Islet precursor cell (in vitro differentiated cells): ENCODE data around the gene OBSCN.
"Not testable (repeated sequence)": the region's sequence is repeated elsewhere in the genome, so short reads cannot be mapped to it uniquely, and the experiment has no call there.

ENCODE experiments used
- DNase-seq: peaks from one replicate; pipeline ENCODE4 v3.0.0-alpha.2; 2018

OBSCN gene

DNA sequence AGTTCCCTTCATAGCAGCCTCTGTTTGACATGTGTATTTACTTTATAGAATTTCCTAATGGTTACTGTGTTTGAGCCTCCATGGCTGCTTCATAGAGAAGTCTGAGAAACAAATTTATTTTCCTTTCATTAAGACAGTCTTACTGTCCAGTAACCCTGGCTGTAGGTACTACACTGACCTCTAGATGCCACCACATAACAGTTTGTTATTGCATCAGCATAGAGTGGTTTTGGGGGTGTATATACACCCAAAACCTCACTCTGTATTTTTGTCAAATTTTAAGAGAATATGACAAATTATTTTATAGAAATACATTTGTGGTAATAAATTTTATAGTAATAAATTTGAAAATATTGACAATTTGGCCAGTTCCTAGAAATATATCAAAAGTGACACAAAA lies 57.3 kb downstream of the OBSCN start:
- no peak for DNase-seq

GRCh38 chr1:228267962-228268880 lies 60.4 kb downstream of the OBSCN start:
- DNase-seq = peak; percentile 46

- DNase-seq = no peak
Measured at GRCh38 chr1:228268881-228269265, 61.0 kb downstream of the OBSCN start.

DNA sequence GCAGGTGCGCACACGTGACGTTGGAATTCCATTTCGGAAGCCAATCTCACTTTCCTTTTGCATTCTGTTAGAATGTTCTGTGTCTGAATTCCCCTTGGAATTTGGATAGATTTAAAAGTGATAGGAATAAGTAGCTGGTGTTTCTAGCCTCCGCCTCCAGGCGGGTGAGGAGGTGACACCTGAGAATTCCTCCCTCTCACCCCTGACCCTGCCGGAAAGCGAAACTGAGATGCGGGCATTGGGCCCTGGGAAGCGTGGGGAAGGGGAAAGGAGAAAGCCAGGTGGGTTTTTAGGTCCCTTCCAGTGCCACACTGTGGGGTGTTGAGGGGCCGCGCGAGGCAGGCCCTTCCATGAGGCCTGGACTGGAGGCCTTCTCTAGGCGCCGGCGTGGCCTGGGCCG lies 61.6 kb downstream of the OBSCN start:
- DNase-seq = not testable (repeated sequence)

DNA sequence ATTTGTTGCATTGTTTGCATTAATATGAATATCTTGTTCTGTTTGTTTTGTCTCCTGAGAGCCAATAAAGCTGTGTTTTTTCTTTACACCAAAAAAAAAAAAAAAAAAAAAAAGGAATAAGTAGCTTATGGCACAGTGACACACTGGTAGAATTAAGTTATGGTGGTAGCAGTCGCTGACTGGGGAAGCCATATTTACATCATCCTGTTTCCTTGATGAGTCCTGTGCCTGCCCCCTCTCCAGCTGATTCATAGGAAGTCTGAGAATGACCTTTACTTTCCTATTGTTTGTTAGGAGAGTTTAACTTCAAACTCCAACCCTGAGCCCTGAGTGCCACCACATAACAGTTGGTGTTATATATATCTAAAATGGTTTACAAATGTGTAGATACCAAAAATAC lies 62.2 kb downstream of the OBSCN start:
- no peak for DNase-seq

- DNase-seq = peak; percentile 36
Measured at GRCh38 chr1:228271701-228272251, 63.9 kb downstream of the OBSCN start.

DNA sequence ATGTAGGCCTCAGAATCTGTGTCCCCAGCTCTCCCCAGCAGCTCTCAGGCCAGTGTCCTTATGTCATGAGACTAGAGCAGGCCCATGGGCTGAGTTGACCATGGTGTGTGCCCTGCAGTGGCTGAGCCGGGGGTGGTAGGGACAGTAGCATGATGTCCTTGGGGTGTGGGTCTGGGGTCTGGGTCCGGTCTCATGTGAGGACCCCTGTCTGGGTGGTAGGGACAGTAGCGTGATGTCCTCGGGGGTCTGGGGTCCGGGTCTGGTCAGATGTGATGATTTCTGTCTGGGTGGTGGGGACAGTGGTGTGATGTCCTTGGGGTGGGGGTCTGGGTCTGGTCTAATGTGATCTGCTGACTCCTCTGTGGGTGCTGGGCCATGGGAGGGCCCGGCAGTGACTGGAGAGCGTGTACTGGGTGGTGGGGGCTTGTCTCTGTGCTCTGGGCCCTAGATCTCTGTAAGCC lies 64.5 kb downstream of the OBSCN start:
- DNase-seq = peak; percentile 38

DNA sequence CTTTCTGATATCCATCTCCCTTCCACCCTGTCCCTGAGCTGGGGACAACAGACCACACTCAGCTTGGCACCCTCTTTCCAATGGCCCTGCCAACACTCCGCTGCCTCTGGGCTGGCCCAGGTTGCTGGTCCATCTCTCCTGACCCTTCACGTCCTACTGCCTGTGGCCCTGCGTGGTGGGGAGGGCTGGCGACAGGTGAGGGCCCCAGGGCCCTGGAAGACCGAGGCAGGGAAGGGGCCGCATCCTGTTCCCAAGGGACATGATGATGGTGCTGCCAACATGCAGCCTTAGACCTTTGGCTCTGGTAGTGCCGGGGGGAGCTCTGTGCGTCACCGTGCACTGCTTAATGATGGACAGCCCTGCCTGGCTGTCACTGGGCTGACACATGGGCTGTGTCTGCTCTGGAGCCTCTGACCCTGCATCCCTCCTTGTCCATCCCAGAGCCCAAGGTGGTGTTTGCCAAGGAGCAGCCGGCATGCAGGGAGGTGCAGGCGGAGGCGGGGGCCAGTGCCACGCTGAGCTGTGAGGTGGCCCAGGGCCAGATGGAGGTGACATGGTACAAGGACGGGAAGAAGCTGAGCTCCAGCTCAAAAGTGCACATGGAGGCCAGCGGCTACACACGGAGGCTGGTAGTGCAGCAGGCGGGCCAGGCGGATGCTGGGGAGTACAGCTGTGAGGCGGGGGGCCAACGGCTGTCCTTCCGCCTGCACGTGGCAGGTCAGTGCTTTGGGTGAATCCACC lies 65.2 kb downstream of the OBSCN start:
- DNase-seq = peak; percentile 44

- DNase-seq = peak; percentile 47
Measured at GRCh38 chr1:228273720-228274451, 66.0 kb downstream of the OBSCN start.

- peak; percentile 51 for DNase-seq
Measured at GRCh38 chr1:228274452-228275178, 66.8 kb downstream of the OBSCN start.

- no peak for DNase-seq
Measured at GRCh38 chr1:228275179-228275429, 67.3 kb downstream of the OBSCN start.

DNA sequence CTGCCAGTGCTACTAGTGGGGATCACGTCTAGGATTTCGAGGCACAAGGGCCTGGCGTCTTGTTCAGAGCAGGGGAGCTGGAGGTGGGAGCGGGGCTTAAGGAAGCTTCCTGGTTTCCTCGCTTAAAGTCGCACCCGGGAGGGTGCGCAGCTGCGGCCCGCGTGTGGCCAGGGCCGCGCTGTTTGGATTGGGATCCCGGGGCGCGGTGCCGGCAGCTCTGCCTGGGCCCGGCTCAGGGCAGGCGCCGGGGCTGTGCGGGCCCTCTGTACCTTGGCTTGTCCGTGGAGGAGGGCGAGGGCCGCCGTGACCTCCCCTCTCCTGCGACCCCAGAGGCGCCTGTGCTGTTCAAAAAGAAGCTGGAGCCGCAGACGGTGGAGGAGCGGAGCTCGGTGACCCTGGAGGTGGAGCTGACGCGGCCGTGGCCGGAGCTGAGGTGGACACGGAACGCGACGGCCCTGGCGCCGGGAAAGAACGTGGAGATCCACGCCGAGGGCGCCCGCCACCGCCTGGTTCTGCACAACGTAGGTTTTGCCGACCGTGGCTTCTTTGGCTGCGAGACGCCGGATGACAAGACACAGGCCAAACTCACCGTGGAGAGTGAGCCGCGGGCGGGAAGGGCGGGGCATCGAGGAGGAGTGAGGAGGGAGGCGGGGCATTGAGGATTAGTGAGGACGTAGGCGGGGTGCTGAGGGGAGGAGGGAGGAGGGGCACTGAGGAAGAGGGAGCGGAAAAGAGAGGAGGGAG lies 67.8 kb downstream of the OBSCN start:
- peak; percentile 95 for DNase-seq

- DNase-seq = no peak
Measured at GRCh38 chr1:228276174-228276831, 68.5 kb downstream of the OBSCN start.

DNA sequence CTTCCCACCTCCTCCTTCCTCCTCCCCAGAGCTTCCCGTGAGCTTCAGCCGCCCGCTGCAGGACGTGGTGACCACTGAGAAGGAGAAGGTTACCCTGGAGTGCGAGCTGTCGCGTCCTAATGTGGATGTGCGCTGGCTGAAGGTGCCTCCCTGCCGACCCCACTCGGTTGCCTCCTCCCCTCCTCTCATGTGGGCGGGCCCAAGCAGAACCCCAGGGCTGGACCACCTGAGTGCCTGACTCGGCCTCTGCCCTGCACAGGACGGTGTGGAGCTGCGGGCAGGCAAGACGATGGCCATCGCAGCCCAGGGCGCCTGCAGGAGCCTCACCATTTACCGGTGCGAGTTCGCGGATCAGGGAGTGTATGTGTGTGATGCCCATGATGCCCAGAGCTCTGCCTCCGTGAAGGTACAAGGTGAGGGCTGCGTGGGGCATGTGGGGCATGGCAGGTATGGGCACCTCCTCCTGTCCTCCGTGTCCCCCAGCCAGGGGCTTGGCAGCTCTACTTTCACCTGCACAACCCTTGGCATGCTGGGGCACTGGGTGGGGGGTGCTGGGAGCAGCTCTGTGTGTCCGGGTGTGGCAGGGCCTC lies 69.2 kb downstream of the OBSCN start:
- DNase-seq = peak; percentile 52

GRCh38 chr1:228277491-228278431 lies 69.9 kb downstream of the OBSCN start:
- peak; percentile 42 for DNase-seq

- peak; percentile 46 for DNase-seq
Measured at GRCh38 chr1:228278432-228278941, 70.6 kb downstream of the OBSCN start.

- DNase-seq = peak; percentile 49
Measured at GRCh38 chr1:228279011-228279721, 71.3 kb downstream of the OBSCN start.

- DNase-seq = peak; percentile 38
Measured at GRCh38 chr1:228279722-228280105, 71.9 kb downstream of the OBSCN start.
